K562 (cell line): Measurements from ENCODE around the gene SLC35A2. TPM values are rescaled to one million over a fixed set of nuclear protein-coding genes. Genes with fewer than 3 reads are reported as not detected.
A peak's percentile ranks its signal among the peaks of the same experiment; 100 is the strongest.

ENCODE experiments used
- ATF1 ChIP-seq, 2 experiments: fragments of 450-650 bp in 1 of 2; IDR thresholded peaks; 2 replicates each; pipeline ENCODE4 v1.6.1; 2016; ENCODE audit warnings: missing compliant biosample characterization in 1 of 2, missing genetic modification characterization in 1 of 2
- E2F4 ChIP-seq: sonication (generic); formaldehyde crosslinking; IDR thresholded peaks from 2 replicates; pipeline ENCODE4 v1.8.0; 2022; ENCODE audit warnings: mild to moderate bottlenecking, low read depth, missing genetic modification reagents
- ELF1 ChIP-seq: fragments of 200-800 bp; sonication (Bioruptor generic); IDR thresholded peaks from 2 replicates; pipeline ENCODE4 v1.6.1; 2016; ENCODE audit warnings: missing genetic modification characterization, missing compliant biosample characterization
- ESRRA ChIP-seq: fragments of 450-650 bp; IDR thresholded peaks from 2 replicates; pipeline ENCODE4 v1.6.1; 2014; ENCODE audit warnings: low read depth, mild to moderate bottlenecking, moderate library complexity, borderline replicate concordance
- FOXJ3 ChIP-seq: sonication (generic); formaldehyde crosslinking; IDR thresholded peaks from 2 replicates; pipeline ENCODE4 v1.4.0; 2020; ENCODE audit warnings: mild to moderate bottlenecking, missing genetic modification reagents
- FUS ChIP-seq: fragments of 200-400 bp; formaldehyde crosslinking; optimal IDR thresholded peaks from 2 replicates; pipeline ENCODE3; 2017; ENCODE audit warnings: low read depth, low read length
- HLTF ChIP-seq: fragments of 450-650 bp; IDR thresholded peaks from 2 replicates; pipeline ENCODE4 v1.6.1; 2016
- HOMEZ ChIP-seq: fragments of 250-450 bp; sonication (Bioruptor Pico); IDR thresholded peaks from 2 replicates; pipeline ENCODE4 v1.4.0; 2020; ENCODE audit warnings: mild to moderate bottlenecking, moderate library complexity
- MYBL2 ChIP-seq, 2 experiments: fragments of 450-650 bp in 1 of 2; sonication (generic) in 1 of 2; formaldehyde crosslinking in 1 of 2; IDR thresholded peaks; 2 replicates each; pipeline versions ENCODE4 v1.6.1 to v1.8.1; 2017 to 2022; ENCODE audit warnings: borderline replicate concordance in 1 of 2, inconsistent platforms in 1 of 2, low read depth in 1 of 2, mild to moderate bottlenecking in 1 of 2, missing genetic modification reagents in 1 of 2, moderate library complexity in 1 of 2
- NR4A1 ChIP-seq, 2 experiments: fragments of 250-450 bp in 1 of 2; fragments of 450-650 bp in 1 of 2; sonication (Bioruptor Pico) in 1 of 2; IDR thresholded peaks; 2 replicates each; pipeline versions ENCODE4 v1.4.0 to v1.6.1; 2016 to 2020; ENCODE audit warnings: mild to moderate bottlenecking in 2 of 2, missing compliant biosample characterization in 1 of 2, missing genetic modification characterization in 1 of 2, moderate library complexity in 1 of 2
- POLR2A ChIP-seq: fragments of 450-650 bp; conservative IDR thresholded peaks from 2 replicates; pipeline ENCODE4 v1.6.1; 2016
- POLR3A ChIP-seq: IDR thresholded peaks from 2 replicates; pipeline ENCODE4 v1.6.1; 2011; ENCODE audit warnings: borderline replicate concordance, mild to moderate bottlenecking, moderate library complexity; ENCODE audit not compliant: insufficient read length, insufficient read depth; ENCODE audit errors: extremely low read depth
- PRDM10 ChIP-seq: fragments of 450-650 bp; IDR thresholded peaks from 2 replicates; pipeline ENCODE4 v1.6.1; 2018; ENCODE audit not compliant: partially characterized antibody
- PTTG1 ChIP-seq: fragments of 450-650 bp; IDR thresholded peaks from 2 replicates; pipeline ENCODE4 v1.6.1; 2016; ENCODE audit warnings: low read depth, mild to moderate bottlenecking, missing genetic modification characterization, missing compliant biosample characterization
- RBFOX2 ChIP-seq: fragments of 200-400 bp; formaldehyde crosslinking; IDR thresholded peaks from 2 replicates; pipeline ENCODE4 v1.6.1; 2017; ENCODE audit warnings: low read depth, mild to moderate bottlenecking, low read length, moderate library complexity
- ZNF12 ChIP-seq: sonication (generic); formaldehyde crosslinking; IDR thresholded peaks from 2 replicates; pipeline ENCODE4 v1.4.0; 2020; ENCODE audit warnings: mild to moderate bottlenecking, missing genetic modification reagents
- ZNF134 ChIP-seq: fragments of 250-450 bp; sonication (Bioruptor Pico); conservative IDR thresholded peaks from 2 replicates; pipeline ENCODE4 v1.4.0; 2020
- ZNF140 ChIP-seq: fragments of 250-450 bp; sonication (Bioruptor Pico); IDR thresholded peaks from 2 replicates; pipeline ENCODE4 v1.8.0; 2021; ENCODE audit warnings: moderate library complexity, mild to moderate bottlenecking, inconsistent platforms
- ZNF263 ChIP-seq: sonication (generic); formaldehyde crosslinking; IDR thresholded peaks from 2 replicates; pipeline ENCODE4 v1.8.0; 2022; ENCODE audit warnings: mild to moderate bottlenecking, missing genetic modification reagents, borderline replicate concordance
- ZNF324 ChIP-seq: fragments of 250-450 bp; sonication (Bioruptor Pico); IDR thresholded peaks from 2 replicates; pipeline ENCODE4 v1.4.0; 2020; ENCODE audit warnings: mild to moderate bottlenecking
- ZNF589 ChIP-seq: fragments of 200-800 bp; sonication (Bioruptor generic); IDR thresholded peaks from 2 replicates; pipeline ENCODE4 v1.6.1; 2016; ENCODE audit warnings: low read depth, missing genetic modification characterization, missing compliant biosample characterization
- polyA plus RNA-seq, 8 experiments: library from polyadenylated mRNA; depleted of rRNA in 4 of 8; stranded (reverse) in 5 of 8; unstranded in 3 of 8; fragments of >200 nt; fragmentation: Nextera tagmentation in 2 of 8; fragmentation: Illumina TruSeq in 1 of 8; extraction: Ambion mirVana in 2 of 8; extraction: Trizol in 1 of 8; gene quantifications; 2 replicates each; pipeline versions ENCODE4 v1.2.1 to v1.2.3, GENCODE V29; 2011 to 2014; ENCODE audit warnings: inconsistent platforms in 1 of 8, missing spikeins in 1 of 8
- total RNA-seq, 7 experiments: library from RNA; depleted of rRNA in 6 of 7; stranded (reverse); fragments of >200 nt in 6 of 7; fragmentation: Illumina TruSeq in 2 of 7; extraction: Trizol in 2 of 7; gene quantifications; 2 replicates each; pipeline versions ENCODE4 v1.2.1 to v1.2.3, GENCODE V29; 2011 to 2021; ENCODE audit warnings: low replicate concordance in 1 of 7

Gene SLC35A2
- total and polyA plus RNA-seq, 9 of the 15 experiments (the other 6 are each of a cell fraction or from before 2014, with no cell fraction given) = 3.3 to 38.9 (median 20.0) TPM

- peak; percentile 50 for TF ChIP-seq PRDM10
- no peak for TF ChIP-seq HLTF
- TF ChIP-seq ZNF134 (CRISPR knock-in tag) = no peak
- no peak for TF ChIP-seq MYBL2 (IDR thresholded peaks at IDR 0.05; ENCODE audit: low read depth)
- TF ChIP-seq MYBL2 (CRISPR knock-in tag; IDR thresholded peaks at IDR 0.05; ENCODE audit: borderline replicate concordance) = no peak
- TF ChIP-seq POLR2A = peak; percentile 53
- TF ChIP-seq ZNF140 (CRISPR knock-in tag) = no peak
- TF ChIP-seq ZNF263 (CRISPR knock-in tag) = no peak
- TF ChIP-seq PTTG1 (tag) = no peak
- TF ChIP-seq ELF1 = 0 out of 2 replicates have a peak, but pooled peaks have one; percentile 16
- no peak for TF ChIP-seq ZNF12 (CRISPR knock-in tag)
- TF ChIP-seq POLR3A = no peak
- no peak for TF ChIP-seq FOXJ3 (CRISPR knock-in tag)
- no peak for TF ChIP-seq ATF1 (CRISPR knock-in tag; IDR thresholded peaks at IDR 0.05)
- TF ChIP-seq ATF1 (tag; IDR thresholded peaks at IDR 0.05) = no peak
- TF ChIP-seq HOMEZ (CRISPR knock-in tag) = no peak
- no peak for TF ChIP-seq E2F4 (CRISPR knock-in tag)
- TF ChIP-seq ESRRA = no peak; the same call in 1 of the 2 replicates
- peak; percentile 74 for TF ChIP-seq RBFOX2
- no peak for TF ChIP-seq ZNF324
- no peak for TF ChIP-seq NR4A1 (CRISPR knock-in tag; IDR thresholded peaks at IDR 0.05)
- no peak for TF ChIP-seq NR4A1 (tag; IDR thresholded peaks at IDR 0.05)
- no peak for TF ChIP-seq ZNF589
- no peak for TF ChIP-seq FUS
These were observed 19.8 kb downstream of the SLC35A2 start (continued) for GRCh38 chrX:48891402-48892288.
